CD4-positive, alpha-beta T cell treated with Interleukin-15 for 4 hours (primary cell): ENCODE results near the gene TMEM88.
A peak's percentile ranks its signal among the peaks of the same experiment; 100 is the strongest.

Experiments
- DNase-seq: peaks from one replicate; pipeline ENCODE4 v3.0.0-alpha.2; 2020; ENCODE audit warnings: low spot score

The TMEM88 gene

DNA sequence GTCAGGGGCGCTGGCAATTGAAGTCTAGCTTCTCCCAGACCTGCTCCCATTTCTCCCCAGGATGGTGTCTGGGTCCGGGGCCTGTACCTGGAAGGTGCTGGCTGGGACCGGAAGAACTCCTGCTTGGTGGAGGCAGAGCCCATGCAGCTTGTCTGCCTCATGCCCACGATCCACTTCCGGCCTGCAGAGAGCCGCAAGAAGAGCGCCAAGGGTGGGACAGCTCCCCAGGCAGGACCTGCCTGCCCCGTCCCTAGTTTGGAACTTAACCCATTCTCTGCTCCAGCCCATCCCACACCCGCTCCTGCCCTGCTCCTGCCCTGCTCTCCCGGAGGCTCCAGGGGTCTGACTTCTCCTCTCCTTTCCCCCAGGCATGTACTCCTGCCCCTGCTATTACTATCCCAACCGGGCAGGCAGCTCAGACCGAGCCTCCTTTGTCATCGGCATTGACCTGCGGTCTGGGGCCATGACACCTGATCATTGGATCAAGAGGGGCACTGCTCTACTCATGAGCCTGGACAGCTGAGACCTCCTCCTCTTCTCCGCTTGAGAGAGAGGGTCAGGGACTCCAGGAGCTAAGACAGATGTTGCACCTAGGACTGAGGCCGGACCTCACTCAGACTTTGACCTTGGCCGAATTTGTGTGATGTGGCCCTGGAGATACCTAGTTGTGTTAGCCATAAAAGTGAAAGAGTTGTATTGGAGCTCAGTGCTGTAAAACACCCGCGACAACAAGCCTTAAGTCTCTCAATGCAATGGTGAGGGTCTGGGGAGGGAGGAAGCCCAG is 21.7 kb upstream of the TMEM88 start:
- DNase-seq, result no peak

GRCh38 chr17:7833795-7834541 is 20.9 kb upstream of the TMEM88 start, which contains the start of gene KDM6B:
TSS of gene KDM6B (plus strand) at chr17:7834217. CDS start at chr17:7845555, 11,338 bp downstream.
- peak; percentile 84 for DNase-seq

DNA sequence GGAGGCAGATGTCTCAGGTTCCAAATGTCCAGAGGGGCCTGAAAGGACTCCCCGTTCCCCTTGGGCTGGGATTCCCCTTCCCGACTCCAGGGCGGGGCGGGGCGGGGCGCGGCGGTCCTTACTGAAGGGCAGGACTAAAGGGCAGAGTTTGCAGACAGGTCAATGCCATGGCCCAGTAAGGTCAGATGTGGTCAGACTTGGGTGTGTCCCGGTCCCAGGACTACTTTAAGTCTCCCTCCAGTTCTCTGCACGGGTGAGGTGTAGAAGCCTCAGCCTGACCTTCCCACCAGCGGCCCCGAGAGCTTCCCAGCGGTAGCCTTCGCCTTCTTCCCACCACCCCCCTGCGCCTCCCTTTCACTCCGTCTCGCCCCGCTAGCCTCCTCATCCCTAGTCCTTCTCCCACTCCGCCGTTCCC is 20.3 kb upstream of the TMEM88 start:
- peak; percentile 59 for DNase-seq

DNA sequence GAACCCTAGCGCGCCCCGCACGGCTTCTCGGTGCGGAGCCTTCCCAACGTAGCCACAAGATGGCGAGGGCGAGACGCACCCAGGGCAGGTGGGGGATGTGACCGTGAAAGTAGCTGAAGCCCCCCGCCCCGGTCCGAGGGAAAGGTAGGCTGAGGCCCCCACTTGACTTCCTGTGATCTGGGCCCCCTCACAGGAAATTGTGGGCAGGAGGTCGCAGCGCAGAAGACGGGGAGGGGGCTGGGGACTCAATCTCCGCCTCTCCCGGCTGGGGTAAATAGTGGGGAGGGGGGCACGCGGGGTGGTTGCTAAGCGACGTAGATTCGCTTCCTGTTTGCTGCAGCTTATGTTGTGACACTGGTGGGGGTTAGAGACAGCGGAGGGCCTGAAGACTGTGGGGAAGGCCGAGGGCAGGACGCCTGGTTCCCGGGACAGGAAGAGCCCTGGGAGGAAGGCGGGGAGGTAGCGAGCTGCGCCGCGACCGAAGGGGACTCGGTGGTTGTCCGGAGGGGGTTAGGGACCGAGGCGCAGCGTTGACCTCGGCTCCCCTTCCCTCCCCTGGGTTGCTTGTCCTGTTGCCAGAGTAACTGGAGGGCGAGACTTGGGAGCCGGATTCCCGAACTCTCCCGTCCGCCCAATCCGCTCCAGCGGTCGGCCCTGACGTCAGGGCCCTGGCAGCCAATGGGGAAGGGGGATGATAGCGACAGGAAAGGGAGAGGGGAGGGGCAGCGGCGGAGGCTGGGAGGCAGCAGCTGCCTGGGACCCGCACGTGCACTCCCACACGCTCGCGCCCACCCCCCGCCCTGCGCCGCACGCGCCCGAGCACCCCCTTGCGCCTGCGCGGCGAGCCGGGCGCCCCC is 19.7 kb upstream of the TMEM88 start:
- DNase-seq, result peak; percentile 90

DNA sequence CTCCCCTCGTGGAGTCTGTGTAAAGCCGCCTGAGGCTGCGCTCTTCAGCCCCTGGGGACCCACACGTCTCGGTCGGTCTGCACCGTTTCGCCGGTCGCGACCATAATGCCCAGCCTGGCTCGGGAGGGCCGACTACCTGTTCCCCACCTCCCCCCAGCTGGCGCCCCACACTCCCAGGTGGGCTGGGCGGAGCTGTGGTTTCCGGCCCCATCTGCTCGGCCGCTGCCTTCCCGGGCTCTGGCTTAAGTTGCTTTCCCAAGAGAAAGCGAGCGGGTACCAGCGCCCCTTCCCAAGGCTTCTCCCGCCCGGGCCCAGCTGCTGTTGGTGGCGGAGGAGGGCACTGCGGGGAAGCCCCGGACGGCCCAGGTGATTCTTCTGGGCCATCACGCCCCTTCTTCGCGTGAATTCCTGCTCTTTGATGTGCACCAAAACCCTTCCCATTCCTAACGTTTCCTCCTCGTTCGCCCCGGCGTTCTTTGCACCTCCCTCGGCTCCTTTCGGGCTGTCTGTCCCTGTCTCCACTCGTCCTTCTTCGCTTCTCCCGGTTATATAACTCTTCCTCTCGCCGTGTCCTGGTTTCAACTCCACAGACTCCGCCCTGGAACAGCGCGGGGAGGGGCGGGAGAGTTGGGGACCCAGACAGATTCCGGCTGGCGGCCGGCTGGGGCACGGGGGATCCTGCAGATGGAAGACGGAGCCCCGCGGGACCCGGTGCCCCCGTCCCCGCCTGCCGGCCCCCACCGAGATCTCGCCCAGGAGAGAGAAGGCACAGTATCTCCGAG is 18.9 kb upstream of the TMEM88 start:
- no peak for DNase-seq

DNA sequence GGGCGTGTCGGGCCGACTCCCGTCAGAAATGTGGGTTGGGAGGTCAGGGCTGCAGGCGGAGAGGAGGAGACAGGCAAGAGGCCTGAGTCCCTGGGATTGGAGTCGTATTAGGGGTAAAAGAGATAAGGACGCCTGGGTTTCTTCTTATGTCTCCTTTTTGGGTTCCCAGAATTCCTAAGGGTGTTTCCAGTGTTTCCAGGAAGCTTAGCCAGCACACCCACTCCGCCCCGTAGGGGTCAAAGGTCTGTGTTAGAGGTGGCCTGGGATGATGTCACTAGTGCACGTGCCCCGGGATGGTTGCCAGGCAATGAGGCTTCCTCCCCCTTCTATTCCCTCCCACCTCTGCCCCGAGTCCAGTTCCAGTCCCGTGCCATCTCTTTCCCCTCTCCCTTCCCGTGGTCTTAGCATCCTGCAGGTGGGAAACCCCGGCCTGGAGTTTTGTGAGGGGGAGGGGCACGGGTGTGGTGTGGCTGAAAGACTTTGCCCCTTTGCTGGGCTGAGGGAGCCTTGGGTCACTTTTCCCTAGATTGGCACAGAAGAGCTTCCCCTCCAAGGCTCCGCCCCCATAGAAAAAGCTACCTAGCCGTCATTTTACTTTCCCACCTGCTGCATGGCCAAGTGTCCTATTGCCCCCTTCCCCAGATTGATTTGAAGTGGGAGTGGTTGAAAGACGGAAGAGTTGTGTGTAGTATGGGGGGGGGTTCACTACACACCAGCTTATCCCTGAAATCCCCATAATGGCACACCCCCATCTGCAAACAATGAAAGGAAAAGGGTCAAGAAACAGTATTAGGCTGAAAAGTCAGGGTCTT is 18.1 kb upstream of the TMEM88 start:
- DNase-seq, result peak; percentile 75

GRCh38 chr17:7837408-7838088 is 17.3 kb upstream of the TMEM88 start:
- no peak for DNase-seq

DNA sequence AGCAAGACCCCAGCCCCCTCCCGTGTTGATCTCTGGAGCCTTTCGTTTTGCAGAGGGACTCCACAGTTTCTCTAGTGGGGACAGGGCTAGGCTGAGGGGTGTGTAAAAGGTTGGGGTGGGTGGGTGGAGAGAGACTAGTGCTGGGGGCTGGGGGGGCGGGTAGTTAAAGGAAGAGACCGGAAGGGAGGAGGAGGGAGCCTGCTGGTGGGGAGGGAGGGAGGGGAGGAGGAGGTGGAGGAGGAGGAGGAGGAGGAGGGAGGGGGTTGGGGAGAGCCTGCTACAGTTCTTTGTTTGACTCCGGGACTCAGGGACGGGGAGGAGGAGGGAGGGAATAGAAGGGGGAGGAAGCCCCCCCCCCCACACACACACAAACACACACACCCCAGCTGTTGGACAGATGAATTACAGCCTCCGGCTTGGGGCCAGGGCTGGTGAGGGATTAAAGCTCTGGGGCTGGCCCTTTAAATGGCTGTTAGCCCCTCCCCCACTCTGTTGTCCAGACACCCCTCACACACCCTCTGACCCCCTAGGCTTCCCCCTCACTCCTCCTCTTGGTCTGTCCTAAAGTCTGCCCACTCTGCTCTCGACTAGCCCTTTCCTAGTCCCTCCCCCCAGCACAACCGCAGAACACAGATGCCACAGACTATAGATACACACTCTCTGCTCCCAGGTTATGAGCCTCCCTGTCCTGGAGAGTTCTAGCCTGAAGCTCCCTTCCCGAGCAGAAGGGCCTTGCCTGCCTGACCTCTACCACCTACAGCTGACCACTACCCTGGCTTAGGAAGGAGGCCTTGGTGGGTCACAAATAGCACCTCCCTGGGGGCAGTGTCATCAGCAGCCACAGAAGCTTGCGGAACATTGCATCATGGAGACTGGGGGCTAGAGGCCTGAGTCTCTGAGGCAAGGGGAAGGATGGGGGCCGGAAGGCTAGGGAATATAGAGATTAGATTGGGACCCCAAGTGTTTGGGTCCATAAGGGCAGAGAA is 16.5 kb upstream of the TMEM88 start:
- DNase-seq, result no peak

GRCh38 chr17:7839190-7839875 is 15.5 kb upstream of the TMEM88 start:
- DNase-seq, result no peak

GRCh38 chr17:7839876-7840261 is 15.0 kb upstream of the TMEM88 start:
- DNase-seq, result no peak

GRCh38 chr17:7840441-7840840 is 14.4 kb upstream of the TMEM88 start:
- DNase-seq, result no peak

- DNase-seq, result no peak
Measured at GRCh38 chr17:7840875-7841274, 14.0 kb upstream of the TMEM88 start.

- peak; percentile 96 for DNase-seq
Measured at GRCh38 chr17:7841396-7841914, 13.4 kb upstream of the TMEM88 start.

DNA sequence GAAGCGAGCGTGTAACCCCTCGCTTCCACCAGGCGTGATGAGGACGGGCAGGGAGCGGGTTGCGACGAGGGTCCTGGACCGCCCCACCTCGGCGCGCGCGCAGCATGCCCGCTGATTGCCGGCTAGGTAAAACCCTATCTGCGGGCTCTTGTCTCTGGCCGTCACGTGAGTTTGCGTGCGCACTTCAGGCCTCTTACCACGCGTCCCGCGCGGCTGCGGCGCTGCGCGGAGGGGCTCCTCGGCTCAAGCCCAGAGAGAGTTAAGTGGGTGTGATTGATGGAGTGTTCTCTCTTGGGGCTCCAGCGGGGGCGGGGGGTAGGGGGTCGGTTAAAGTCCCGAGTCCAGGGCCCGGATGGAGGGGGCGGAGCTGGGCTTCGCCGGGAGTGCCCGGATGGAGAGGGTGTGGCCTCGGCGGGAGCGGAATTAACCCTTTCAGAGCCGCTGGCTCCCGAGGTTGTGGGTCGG is 12.9 kb upstream of the TMEM88 start:
- peak; percentile 82 for DNase-seq

GRCh38 chr17:7842380-7843256 is 12.2 kb upstream of the TMEM88 start:
- peak; percentile 97 for DNase-seq

- DNase-seq, result no peak
Measured at GRCh38 chr17:7843257-7843535, 11.7 kb upstream of the TMEM88 start.
